ENCODE measurements around the gene BCLAF3. TPM values are rescaled to one million over a fixed set of nuclear protein-coding genes. Genes with fewer than 3 reads are reported as not detected.

The BCLAF3 gene
- polyA plus RNA-seq (2012; ENCODE audit: insufficient read length, low read depth), result 3.3 TPM

GRCh38 chrX:19990556-19991349 is at the start of gene BCLAF3:
Gene BCLAF3, minus strand, starts transcription at chrX:19991061. Its CDS starts 20,797 bp downstream, at chrX:19970264.
- TF ChIP-seq FOXP2 (optimal IDR thresholded peaks at IDR 0.05; ENCODE audit: borderline replicate concordance, extremely low read depth, extremely low read length, insufficient read depth) (peak; percentile 61), TAF1 (IDR thresholded peaks at IDR 0.05; ENCODE audit: borderline replicate concordance, insufficient read depth, low read length) (no peak), SIN3A (IDR thresholded peaks at IDR 0.05; ENCODE audit: borderline replicate concordance, insufficient read depth, low read length) (no peak), POLR2AphosphoS5 (IDR thresholded peaks at IDR 0.05; ENCODE audit: low read depth, low read length) (no peak)
- TF ChIP-seq, protein P1, sequence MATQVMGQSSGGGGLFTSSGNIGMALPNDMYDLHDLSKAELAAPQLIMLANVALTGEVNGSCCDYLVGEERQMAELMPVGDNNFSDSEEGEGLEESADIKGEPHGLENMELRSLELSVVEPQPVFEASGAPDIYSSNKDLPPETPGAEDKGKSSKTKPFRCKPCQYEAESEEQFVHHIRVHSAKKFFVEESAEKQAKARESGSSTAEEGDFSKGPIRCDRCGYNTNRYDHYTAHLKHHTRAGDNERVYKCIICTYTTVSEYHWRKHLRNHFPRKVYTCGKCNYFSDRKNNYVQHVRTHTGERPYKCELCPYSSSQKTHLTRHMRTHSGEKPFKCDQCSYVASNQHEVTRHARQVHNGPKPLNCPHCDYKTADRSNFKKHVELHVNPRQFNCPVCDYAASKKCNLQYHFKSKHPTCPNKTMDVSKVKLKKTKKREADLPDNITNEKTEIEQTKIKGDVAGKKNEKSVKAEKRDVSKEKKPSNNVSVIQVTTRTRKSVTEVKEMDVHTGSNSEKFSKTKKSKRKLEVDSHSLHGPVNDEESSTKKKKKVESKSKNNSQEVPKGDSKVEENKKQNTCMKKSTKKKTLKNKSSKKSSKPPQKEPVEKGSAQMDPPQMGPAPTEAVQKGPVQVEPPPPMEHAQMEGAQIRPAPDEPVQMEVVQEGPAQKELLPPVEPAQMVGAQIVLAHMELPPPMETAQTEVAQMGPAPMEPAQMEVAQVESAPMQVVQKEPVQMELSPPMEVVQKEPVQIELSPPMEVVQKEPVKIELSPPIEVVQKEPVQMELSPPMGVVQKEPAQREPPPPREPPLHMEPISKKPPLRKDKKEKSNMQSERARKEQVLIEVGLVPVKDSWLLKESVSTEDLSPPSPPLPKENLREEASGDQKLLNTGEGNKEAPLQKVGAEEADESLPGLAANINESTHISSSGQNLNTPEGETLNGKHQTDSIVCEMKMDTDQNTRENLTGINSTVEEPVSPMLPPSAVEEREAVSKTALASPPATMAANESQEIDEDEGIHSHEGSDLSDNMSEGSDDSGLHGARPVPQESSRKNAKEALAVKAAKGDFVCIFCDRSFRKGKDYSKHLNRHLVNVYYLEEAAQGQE (IDR thresholded peaks at IDR 0.05; ENCODE audit: insufficient read depth in 1 of 2, low read depth in 2 of 2, low read length in 2 of 2), result no peak

GRCh38 chrX:20038966-20039365 is 48.1 kb upstream of the BCLAF3 start:
- no peak for TF ChIP-seq TAF1 (IDR thresholded peaks at IDR 0.05; ENCODE audit: borderline replicate concordance, insufficient read depth, low read length)
- no peak for TF ChIP-seq POLR2AphosphoS5 (IDR thresholded peaks at IDR 0.05; ENCODE audit: low read depth, low read length)
- TF ChIP-seq, protein P1 (IDR thresholded peaks at IDR 0.05; ENCODE audit: insufficient read depth in 1 of 2, low read depth in 2 of 2, low read length in 2 of 2), result no peak
- no peak for TF ChIP-seq SIN3A (IDR thresholded peaks at IDR 0.05; ENCODE audit: borderline replicate concordance, insufficient read depth, low read length)
- TF ChIP-seq FOXP2 (optimal IDR thresholded peaks at IDR 0.05; ENCODE audit: borderline replicate concordance, extremely low read depth, extremely low read length, insufficient read depth), result no peak

- TF ChIP-seq TAF1 (IDR thresholded peaks at IDR 0.05; ENCODE audit: borderline replicate concordance, insufficient read depth, low read length) (no peak), POLR2AphosphoS5 (IDR thresholded peaks at IDR 0.05; ENCODE audit: low read depth, low read length) (no peak), SIN3A (IDR thresholded peaks at IDR 0.05; ENCODE audit: borderline replicate concordance, insufficient read depth, low read length) (no peak)
- TF ChIP-seq, protein P1 (IDR thresholded peaks at IDR 0.05; ENCODE audit: insufficient read depth in 1 of 2, low read depth in 2 of 2, low read length in 2 of 2), result no peak
Measured at GRCh38 chrX:20037186-20037585, 46.3 kb upstream of the BCLAF3 start.

DNA sequence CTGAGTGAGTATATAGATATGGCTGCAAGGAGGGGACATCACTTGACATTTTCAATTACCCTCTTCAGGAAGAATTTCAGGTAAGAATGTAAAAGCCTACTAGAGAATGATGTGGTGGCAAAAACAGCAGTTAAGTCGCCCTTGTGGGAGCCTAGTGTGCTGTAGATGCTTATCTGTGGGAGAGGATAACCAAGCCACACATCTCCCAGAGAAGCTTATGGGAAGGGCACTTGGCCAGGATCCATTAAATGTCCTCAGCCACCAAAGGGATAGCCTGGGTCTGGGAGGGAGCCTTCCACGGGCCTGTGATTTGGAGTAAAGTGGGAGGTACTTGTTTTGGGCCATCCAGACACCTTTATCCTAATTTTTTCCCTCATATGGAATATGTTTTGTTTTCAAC is 41.3 kb upstream of the BCLAF3 start:
- no peak for TF ChIP-seq FOXP2 (optimal IDR thresholded peaks at IDR 0.05; ENCODE audit: borderline replicate concordance, extremely low read depth, extremely low read length, insufficient read depth)
- TF ChIP-seq TAF1 (IDR thresholded peaks at IDR 0.05; ENCODE audit: borderline replicate concordance, insufficient read depth, low read length), result no peak
- TF ChIP-seq, protein P1 (IDR thresholded peaks at IDR 0.05; ENCODE audit: insufficient read depth in 1 of 2, low read depth in 2 of 2, low read length in 2 of 2), result no peak
- TF ChIP-seq SIN3A (IDR thresholded peaks at IDR 0.05; ENCODE audit: borderline replicate concordance, insufficient read depth, low read length), result no peak
- no peak for TF ChIP-seq POLR2AphosphoS5 (IDR thresholded peaks at IDR 0.05; ENCODE audit: low read depth, low read length)

All from PFSK-1 (cell line).